ENCODE results near the gene AP3B1. TPM values are rescaled to one million over a fixed set of nuclear protein-coding genes. Genes with fewer than 3 reads are reported as not detected.

The AP3B1 gene
- total RNA-seq, 1 experiment from 2014 or later, result 47.5 TPM

GRCh38 chr5:78295035-78295961, 800 bp upstream of the AP3B1 start:
- DNase-seq (ENCODE audit: low read depth), result peak; percentile 35
- in situ Hi-C loops (cut with HindIII; ENCODE audit: low pct_unique_long_range_greater_than_20kb, low sequenced_read_pairs), result no loop called here

- DNase-seq (ENCODE audit: low read depth), result peak; percentile 8
- in situ Hi-C loops (cut with HindIII; ENCODE audit: low pct_unique_long_range_greater_than_20kb, low sequenced_read_pairs), result no loop called here
Observed at GRCh38 chr5:78293851-78294247, 649 bp downstream of the AP3B1 start.

- DNase-seq (ENCODE audit: low read depth), result no peak
- in situ Hi-C loops (cut with HindIII; ENCODE audit: low pct_unique_long_range_greater_than_20kb, low sequenced_read_pairs), result no loop called here
Observed at GRCh38 chr5:78291687-78292086, 2.8 kb downstream of the AP3B1 start.

GRCh38 chr5:78289911-78290310, 4.6 kb downstream of the AP3B1 start:
- no peak for DNase-seq (ENCODE audit: low read depth)
- in situ Hi-C loops (cut with HindIII; ENCODE audit: low pct_unique_long_range_greater_than_20kb, low sequenced_read_pairs), result no loop called here

- in situ Hi-C loops (cut with HindIII; ENCODE audit: low pct_unique_long_range_greater_than_20kb, low sequenced_read_pairs), result no loop called here
- DNase-seq (ENCODE audit: low read depth), result no peak
Observed at GRCh38 chr5:78288246-78288645, 6.3 kb downstream of the AP3B1 start.

GRCh38 chr5:78287833-78288232, 6.7 kb downstream of the AP3B1 start:
- DNase-seq (ENCODE audit: low read depth), result peak; percentile 36
- in situ Hi-C loops (cut with HindIII; ENCODE audit: low pct_unique_long_range_greater_than_20kb, low sequenced_read_pairs), result no loop called here

GRCh38 chr5:78287169-78287568, 7.3 kb downstream of the AP3B1 start:
- in situ Hi-C loops (cut with HindIII; ENCODE audit: low pct_unique_long_range_greater_than_20kb, low sequenced_read_pairs), result no loop called here
- DNase-seq (ENCODE audit: low read depth), result no peak

- in situ Hi-C loops (cut with HindIII; ENCODE audit: low pct_unique_long_range_greater_than_20kb, low sequenced_read_pairs), result no loop called here
- no peak for DNase-seq (ENCODE audit: low read depth)
Observed at GRCh38 chr5:78286290-78286689, 8.2 kb downstream of the AP3B1 start.

- DNase-seq (ENCODE audit: low read depth), result no peak
- in situ Hi-C loops (cut with HindIII; ENCODE audit: low pct_unique_long_range_greater_than_20kb, low sequenced_read_pairs), result no loop called here
Observed at GRCh38 chr5:78283802-78284201, 10.7 kb downstream of the AP3B1 start.

- in situ Hi-C loops (cut with HindIII; ENCODE audit: low pct_unique_long_range_greater_than_20kb, low sequenced_read_pairs), result no loop called here
- no peak for DNase-seq (ENCODE audit: low read depth)
Observed at GRCh38 chr5:78283105-78283504, 11.4 kb downstream of the AP3B1 start.

GRCh38 chr5:78280261-78280660, 14.2 kb downstream of the AP3B1 start:
- no peak for DNase-seq (ENCODE audit: low read depth)
- in situ Hi-C loops (cut with HindIII; ENCODE audit: low pct_unique_long_range_greater_than_20kb, low sequenced_read_pairs), result no loop called here

GRCh38 chr5:78279194-78279593, 15.3 kb downstream of the AP3B1 start:
- in situ Hi-C loops (cut with HindIII; ENCODE audit: low pct_unique_long_range_greater_than_20kb, low sequenced_read_pairs), result no loop called here
- DNase-seq (ENCODE audit: low read depth), result no peak

GRCh38 chr5:78277715-78278114, 16.8 kb downstream of the AP3B1 start:
- DNase-seq (ENCODE audit: low read depth), result no peak
- in situ Hi-C loops (cut with HindIII; ENCODE audit: low pct_unique_long_range_greater_than_20kb, low sequenced_read_pairs), result no loop called here

GRCh38 chr5:78275998-78276543, 18.4 kb downstream of the AP3B1 start:
- in situ Hi-C loops (cut with HindIII; ENCODE audit: low pct_unique_long_range_greater_than_20kb, low sequenced_read_pairs), result no loop called here
- no peak for DNase-seq (ENCODE audit: low read depth)

GRCh38 chr5:78274540-78275197, 19.8 kb downstream of the AP3B1 start:
- in situ Hi-C loops (cut with HindIII; ENCODE audit: low pct_unique_long_range_greater_than_20kb, low sequenced_read_pairs), result no loop called here
- DNase-seq (ENCODE audit: low read depth), result no peak

- in situ Hi-C loops (cut with HindIII; ENCODE audit: low pct_unique_long_range_greater_than_20kb, low sequenced_read_pairs), result no loop called here
- DNase-seq (ENCODE audit: low read depth), result no peak
Observed at GRCh38 chr5:78273436-78273835, 21.1 kb downstream of the AP3B1 start.

- DNase-seq (ENCODE audit: low read depth), result no peak
- in situ Hi-C loops (cut with HindIII; ENCODE audit: low pct_unique_long_range_greater_than_20kb, low sequenced_read_pairs), result no loop called here
Observed at GRCh38 chr5:78271766-78272165, 22.7 kb downstream of the AP3B1 start.

GRCh38 chr5:78269088-78269703, 25.3 kb downstream of the AP3B1 start:
- in situ Hi-C loops (cut with HindIII; ENCODE audit: low pct_unique_long_range_greater_than_20kb, low sequenced_read_pairs), result no loop called here
- DNase-seq (ENCODE audit: low read depth), result peak; percentile 10

- in situ Hi-C loops (cut with HindIII; ENCODE audit: low pct_unique_long_range_greater_than_20kb, low sequenced_read_pairs), result no loop called here
- no peak for DNase-seq (ENCODE audit: low read depth)
Observed at GRCh38 chr5:78268356-78268755, 26.1 kb downstream of the AP3B1 start.

Measured in Caki2 (cell line).